Neural cell (in vitro differentiated cells): ENCODE data around the gene RAB9A.
"Not testable (repeated sequence)": the region's sequence is repeated elsewhere in the genome, so short reads cannot be mapped to it uniquely, and the experiment has no call there.

Source experiments
- CTCF ChIP-seq: fragments of 450-650 bp; IDR thresholded peaks from 2 replicates; pipeline ENCODE4 v1.5.1; 2014; ENCODE audit warnings: antibody characterized with exemption, mild to moderate bottlenecking, moderate library complexity; ENCODE audit not compliant: poor library complexity, severe bottlenecking
- EP300 ChIP-seq: fragments of 450-650 bp; conservative IDR thresholded peaks from 2 replicates; pipeline ENCODE4 v1.6.1; 2014; ENCODE audit warnings: antibody characterized with exemption, mild to moderate bottlenecking, moderate library complexity; ENCODE audit not compliant: poor library complexity, severe bottlenecking
- EZH2 ChIP-seq: fragments of 200-600, 300-800 bp; shearing (Covaris generic), sonication (generic); IDR thresholded peaks from 2 replicates; pipeline ENCODE4 v1.6.1; 2014; ENCODE audit warnings: antibody characterized with exemption, low read length, borderline replicate concordance, mild to moderate bottlenecking; ENCODE audit not compliant: insufficient read depth, poor library complexity, severe bottlenecking
- POLR2AphosphoS5 ChIP-seq: IDR thresholded peaks from 2 replicates; pipeline ENCODE4 v1.6.1; 2012
- RAD21 ChIP-seq: fragments of 450-650 bp; conservative IDR thresholded peaks from 2 replicates; pipeline ENCODE4 v1.6.1; 2014; ENCODE audit warnings: antibody characterized with exemption, mild to moderate bottlenecking, moderate library complexity
- REST ChIP-seq: IDR thresholded peaks from 2 replicates; pipeline ENCODE4 v1.6.1; 2012; ENCODE audit warnings: borderline replicate concordance
- SMC3 ChIP-seq: fragments of 450-650 bp; conservative IDR thresholded peaks from 2 replicates; pipeline ENCODE4 v1.6.1; 2014; ENCODE audit warnings: antibody characterized with exemption, mild to moderate bottlenecking, moderate library complexity; ENCODE audit not compliant: poor library complexity
- TAF1 ChIP-seq: IDR thresholded peaks from 2 replicates; pipeline ENCODE4 v1.6.1; 2012; ENCODE audit warnings: low read depth

- TF ChIP-seq CTCF, POLR2AphosphoS5, RAD21, EZH2, EP300, TAF1, SMC3, REST: not testable (repeated sequence)
These were observed 40.6 kb upstream of the RAB9A start for GRCh38 chrX:13648336-13648735.
